Upper lobe of left lung (tissue), 4 donors: ENCODE measurements around the gene NAV2.

ENCODE experiments used
- EP300 ChIP-seq, 4 donors: sonication (generic); formaldehyde crosslinking; IDR thresholded peaks; one replicate each; pipeline ENCODE4 v1.5.1; 2017; ENCODE audit warnings: antibody characterized with exemption in 4 of 4, control low read depth in 2 of 4
- POLR2A ChIP-seq, 4 donors: fragments of 450-650 bp; IDR thresholded peaks; one replicate each; pipeline ENCODE4 v1.5.1; 2016 to 2017; ENCODE audit warnings: antibody characterized with exemption in 4 of 4, mild to moderate bottlenecking in 2 of 4
- POLR2AphosphoS5 ChIP-seq, 2 donors: sonication (generic); formaldehyde crosslinking; IDR thresholded peaks; one replicate each; pipeline ENCODE4 v1.5.1; 2017; ENCODE audit warnings: antibody characterized with exemption in 2 of 2
- TF ChIP-seq, protein P1 (sequence below), 6 experiments: fragments of 450-650 bp in 4 of 6; fragments of 200-600 bp in 2 of 6; sonication (generic) in 2 of 6; IDR thresholded peaks; one replicate each; pipeline ENCODE4 v1.5.1; 2016 to 2019; ENCODE audit warnings: antibody characterized with exemption in 6 of 6

DNA sequence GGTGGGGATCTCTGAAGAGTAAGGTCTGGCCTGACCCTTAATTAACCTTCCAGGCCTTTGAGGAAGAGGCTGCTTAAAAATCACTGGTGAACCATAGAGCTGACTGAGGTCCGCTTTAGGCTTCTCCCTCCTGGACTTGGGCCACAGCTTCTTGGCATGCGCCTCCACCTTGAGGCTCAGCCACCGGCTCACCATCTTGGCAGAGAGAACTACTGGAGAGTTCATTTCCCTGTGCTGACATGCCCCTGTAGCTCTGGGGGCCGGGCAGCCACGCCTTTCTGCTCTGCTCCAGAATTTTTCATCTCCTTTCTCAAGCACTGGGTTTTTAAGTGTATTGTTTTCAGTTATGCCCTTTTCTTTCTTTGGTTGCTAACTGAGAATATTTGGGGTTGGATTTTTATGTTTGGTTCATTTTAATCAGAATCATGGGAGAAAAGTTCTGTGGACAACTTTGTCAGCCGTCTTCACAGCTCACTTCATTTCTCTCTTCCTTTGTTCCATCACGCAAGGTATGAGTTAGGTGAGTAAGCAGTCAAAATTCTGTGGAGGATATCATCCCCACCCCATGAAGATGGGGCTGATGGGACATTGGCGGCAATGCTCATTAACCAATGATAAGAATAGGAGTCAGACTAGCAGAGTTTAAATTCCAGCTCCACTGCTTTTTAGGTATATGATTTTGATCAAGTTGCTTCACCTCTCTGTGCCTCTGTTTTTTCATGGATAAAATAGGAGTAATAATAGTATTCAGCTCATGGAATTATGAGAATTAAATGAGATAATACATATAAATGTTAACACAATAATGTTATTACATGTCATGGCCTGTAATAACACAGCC lies 343.7 kb downstream of the NAV2 start:
- TF ChIP-seq, protein P1, sequence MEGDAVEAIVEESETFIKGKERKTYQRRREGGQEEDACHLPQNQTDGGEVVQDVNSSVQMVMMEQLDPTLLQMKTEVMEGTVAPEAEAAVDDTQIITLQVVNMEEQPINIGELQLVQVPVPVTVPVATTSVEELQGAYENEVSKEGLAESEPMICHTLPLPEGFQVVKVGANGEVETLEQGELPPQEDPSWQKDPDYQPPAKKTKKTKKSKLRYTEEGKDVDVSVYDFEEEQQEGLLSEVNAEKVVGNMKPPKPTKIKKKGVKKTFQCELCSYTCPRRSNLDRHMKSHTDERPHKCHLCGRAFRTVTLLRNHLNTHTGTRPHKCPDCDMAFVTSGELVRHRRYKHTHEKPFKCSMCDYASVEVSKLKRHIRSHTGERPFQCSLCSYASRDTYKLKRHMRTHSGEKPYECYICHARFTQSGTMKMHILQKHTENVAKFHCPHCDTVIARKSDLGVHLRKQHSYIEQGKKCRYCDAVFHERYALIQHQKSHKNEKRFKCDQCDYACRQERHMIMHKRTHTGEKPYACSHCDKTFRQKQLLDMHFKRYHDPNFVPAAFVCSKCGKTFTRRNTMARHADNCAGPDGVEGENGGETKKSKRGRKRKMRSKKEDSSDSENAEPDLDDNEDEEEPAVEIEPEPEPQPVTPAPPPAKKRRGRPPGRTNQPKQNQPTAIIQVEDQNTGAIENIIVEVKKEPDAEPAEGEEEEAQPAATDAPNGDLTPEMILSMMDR (IDR thresholded peaks at IDR 0.05): no peak
- TF ChIP-seq EP300 (IDR thresholded peaks at IDR 0.05): no peak
- no peak for TF ChIP-seq POLR2A (IDR thresholded peaks at IDR 0.05)
- no peak for TF ChIP-seq POLR2AphosphoS5 (IDR thresholded peaks at IDR 0.05)
